ENCODE results near the gene CCNH.

Gene CCNH

GRCh38 chr5:87390576-87391199 is 22.0 kb downstream of the CCNH start:
- Histone ChIP-seq H3K36me3 (replicated peaks) (peaks cover 34% of the 10 kb centered on the region), H3K27ac (no peak overlapping the region), H3K4me3 (ENCODE audit: low read depth, low read length) (no peak overlapping the region), H3K27me3 (replicated peaks) (no peaks in the 10 kb centered on the region)
- in situ Hi-C loops (cut with HindIII; ENCODE audit: low pct_ligation_motif_present, low sequenced_read_pairs) = loop anchor here (25.0 kb wide), 1 partner anchor 328 kb away; no protein-coding TSS in a partner anchor
- no peak for TF ChIP-seq CTCF (IDR thresholded peaks at IDR 0.05; ENCODE audit: low read depth, low read length, missing control alignments)
- no peak for DNase-seq

GRCh38 chr5:87390075-87390474 is 22.7 kb downstream of the CCNH start:
- no peak for TF ChIP-seq CTCF (IDR thresholded peaks at IDR 0.05; ENCODE audit: low read depth, low read length, missing control alignments)

GRCh38 chr5:87389296-87390034 is 23.3 kb downstream of the CCNH start:
- no peak for TF ChIP-seq CTCF (IDR thresholded peaks at IDR 0.05; ENCODE audit: low read depth, low read length, missing control alignments)
- Histone ChIP-seq H3K27me3 (replicated peaks) (no peaks in the 10 kb centered on the region), H3K4me3 (ENCODE audit: low read depth, low read length) (no peak overlapping the region), H3K36me3 (replicated peaks) (peaks cover 37% of the 10 kb centered on the region), H3K27ac (no peak overlapping the region)
- no peak for DNase-seq
- in situ Hi-C loops (cut with HindIII; ENCODE audit: low pct_ligation_motif_present, low sequenced_read_pairs) = loop anchor here (25.0 kb wide), 1 partner anchor 327 kb away; no protein-coding TSS in a partner anchor

More at GRCh38 chr5:87390075-87390474, 22.7 kb downstream of the CCNH start:
- peaks cover 37% of the 10 kb centered on the region for H3K36me3 ChIP-seq (replicated peaks)
- in situ Hi-C loops (cut with HindIII; ENCODE audit: low pct_ligation_motif_present, low sequenced_read_pairs) = loop anchor here (25.0 kb wide), 1 partner anchor 328 kb away; no protein-coding TSS in a partner anchor
- H3K27me3 ChIP-seq (replicated peaks) = no peaks in the 10 kb centered on the region
- H3K4me3 ChIP-seq (ENCODE audit: low read depth, low read length) = no peak overlapping the region
- DNase-seq = no peak
- no peak overlapping the region for H3K27ac ChIP-seq

DNA sequence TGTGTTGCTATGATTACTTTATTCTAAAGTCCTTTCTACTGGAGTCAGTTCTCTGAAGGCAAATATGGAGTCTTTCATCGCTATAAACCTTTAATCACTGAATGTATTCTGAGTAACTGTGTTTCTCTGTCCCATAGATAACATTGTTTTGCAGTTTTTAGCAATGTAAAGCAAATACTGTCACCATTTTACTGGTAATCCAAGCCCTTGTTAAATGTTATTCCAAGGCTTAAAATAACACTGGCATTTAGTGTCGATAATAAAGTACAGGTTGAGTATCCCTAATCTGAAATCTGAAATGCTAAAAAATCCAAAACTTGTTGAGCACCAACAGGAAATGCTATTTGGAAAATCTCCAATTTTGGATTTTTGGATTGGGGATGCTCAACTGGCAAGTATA is 24.6 kb downstream of the CCNH start:
- in situ Hi-C loops (cut with HindIII; ENCODE audit: low pct_ligation_motif_present, low sequenced_read_pairs) = loop anchor here (25.0 kb wide), 1 partner anchor 326 kb away; no protein-coding TSS in a partner anchor
- H3K27me3 ChIP-seq (replicated peaks) = no peaks in the 10 kb centered on the region
- no peak overlapping the region for H3K4me3 ChIP-seq (ENCODE audit: low read depth, low read length)
- peaks cover 39% of the 10 kb centered on the region for H3K36me3 ChIP-seq (replicated peaks)
- H3K27ac ChIP-seq = no peak overlapping the region
- no peak for DNase-seq
- no peak for TF ChIP-seq CTCF (IDR thresholded peaks at IDR 0.05; ENCODE audit: low read depth, low read length, missing control alignments)

- no peak for DNase-seq
- H3K27ac ChIP-seq = no peak overlapping the region
- H3K4me3 ChIP-seq (ENCODE audit: low read depth, low read length) = no peak overlapping the region
- no peak for TF ChIP-seq CTCF (IDR thresholded peaks at IDR 0.05; ENCODE audit: low read depth, low read length, missing control alignments)
- in situ Hi-C loops (cut with HindIII; ENCODE audit: low pct_ligation_motif_present, low sequenced_read_pairs) = loop anchor here (25.0 kb wide), 1 partner anchor 324 kb away; no protein-coding TSS in a partner anchor
- H3K27me3 ChIP-seq (replicated peaks) = no peaks in the 10 kb centered on the region
- peaks cover 40% of the 10 kb centered on the region for H3K36me3 ChIP-seq (replicated peaks)
These were observed 26.9 kb downstream of the CCNH start for GRCh38 chr5:87385802-87386201.

All from brain microvascular endothelial cell (primary cell).